Ramos (cell line): ENCODE data around the gene GCM1.

Experiments
- in situ Hi-C: fragments of 300-500 bp; cut with MboI; formaldehyde crosslinking; loops from one replicate; pipeline ENCODE4 v1.14.3; 2022; ENCODE audit warnings: low sequenced_read_pairs; ENCODE audit not compliant: unreplicated experiment

Gene GCM1

GRCh38 chr6:53154071-53154470, 5.4 kb upstream of the GCM1 start:
- in situ Hi-C loops: no loop called here

DNA sequence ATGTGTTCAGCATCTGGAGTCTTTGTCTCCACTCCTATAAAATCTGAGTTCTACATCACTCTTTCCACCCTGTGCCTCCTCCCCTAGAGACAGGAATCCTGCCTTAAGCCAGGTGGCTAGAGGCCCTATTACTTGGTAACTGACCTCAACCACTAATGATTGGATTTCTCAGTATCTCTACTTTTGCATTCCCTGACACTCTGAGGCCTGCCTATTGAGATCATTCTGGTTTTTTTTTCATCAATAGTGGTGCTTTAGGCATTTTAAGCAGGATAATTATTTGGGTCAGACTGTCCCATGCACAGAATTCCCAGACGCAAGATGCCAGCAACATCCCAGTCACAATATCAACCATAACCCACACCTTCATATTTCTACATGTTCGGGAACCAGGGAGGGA, 3.9 kb upstream of the GCM1 start:
- in situ Hi-C loops: no loop called here

DNA sequence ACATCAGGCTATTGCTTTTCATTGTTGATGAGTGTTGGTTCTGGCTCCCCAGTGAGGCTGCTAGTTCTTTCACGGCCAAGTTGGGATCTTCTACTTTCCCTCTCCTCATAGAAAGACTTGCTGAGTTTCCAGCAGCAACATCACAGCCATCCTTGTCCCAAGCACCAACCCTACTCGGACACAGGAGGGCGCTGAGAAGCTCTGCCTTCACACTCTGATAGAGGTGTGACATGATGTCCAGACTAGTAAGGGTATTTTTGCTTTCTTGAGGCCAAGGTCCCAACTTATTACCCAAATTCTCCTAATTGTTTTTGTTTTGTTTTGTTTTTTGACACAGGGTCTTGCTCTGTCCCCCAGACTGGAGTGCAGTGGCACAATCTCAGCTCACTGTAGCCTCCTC, 3.0 kb upstream of the GCM1 start:
- in situ Hi-C loops: no loop called here

GRCh38 chr6:53144802-53145201, 3.8 kb downstream of the GCM1 start:
- in situ Hi-C loops: no loop called here

DNA sequence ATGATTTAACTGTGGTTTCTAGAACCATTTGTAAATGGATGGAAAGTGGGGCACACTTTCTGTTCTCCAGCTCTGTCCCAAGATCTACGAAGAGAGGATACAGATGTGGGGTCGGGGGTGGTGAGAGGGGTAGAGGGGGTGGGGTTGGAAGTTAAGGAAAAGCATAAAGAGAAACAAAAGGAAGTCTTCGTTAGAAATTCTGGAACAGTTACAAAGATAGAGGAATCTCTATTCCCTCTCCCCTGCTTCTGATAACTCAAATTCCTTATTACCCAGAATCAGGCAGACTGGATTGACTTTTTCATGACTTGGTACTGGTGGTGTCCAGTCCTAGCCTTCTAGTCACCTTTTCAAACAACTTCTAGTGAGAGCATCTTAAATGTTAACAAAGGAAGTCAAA, 4.9 kb downstream of the GCM1 start:
- in situ Hi-C loops: no loop called here

DNA sequence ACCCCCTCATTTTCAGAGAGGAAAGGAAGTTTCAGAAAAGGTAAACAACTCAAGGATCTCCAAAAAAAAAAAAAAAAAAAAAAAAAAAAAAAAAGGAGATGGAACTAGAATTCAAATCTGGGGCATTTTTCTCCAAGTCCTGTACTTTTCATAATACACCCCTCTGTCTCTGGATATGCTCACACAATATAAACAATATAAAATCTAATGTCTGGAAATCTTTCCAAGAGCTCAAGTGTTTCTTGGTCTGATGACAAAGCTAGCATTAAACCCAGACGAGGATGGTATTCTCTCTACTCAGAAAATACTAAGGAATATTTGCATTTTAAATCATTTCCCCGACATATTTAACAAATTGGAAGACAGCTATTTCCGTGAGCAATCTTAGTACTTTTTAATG, 5.8 kb downstream of the GCM1 start:
- in situ Hi-C loops: no loop called here

- in situ Hi-C loops: no loop called here
These were observed 8.7 kb downstream of the GCM1 start for GRCh38 chr6:53139841-53140413.

DNA sequence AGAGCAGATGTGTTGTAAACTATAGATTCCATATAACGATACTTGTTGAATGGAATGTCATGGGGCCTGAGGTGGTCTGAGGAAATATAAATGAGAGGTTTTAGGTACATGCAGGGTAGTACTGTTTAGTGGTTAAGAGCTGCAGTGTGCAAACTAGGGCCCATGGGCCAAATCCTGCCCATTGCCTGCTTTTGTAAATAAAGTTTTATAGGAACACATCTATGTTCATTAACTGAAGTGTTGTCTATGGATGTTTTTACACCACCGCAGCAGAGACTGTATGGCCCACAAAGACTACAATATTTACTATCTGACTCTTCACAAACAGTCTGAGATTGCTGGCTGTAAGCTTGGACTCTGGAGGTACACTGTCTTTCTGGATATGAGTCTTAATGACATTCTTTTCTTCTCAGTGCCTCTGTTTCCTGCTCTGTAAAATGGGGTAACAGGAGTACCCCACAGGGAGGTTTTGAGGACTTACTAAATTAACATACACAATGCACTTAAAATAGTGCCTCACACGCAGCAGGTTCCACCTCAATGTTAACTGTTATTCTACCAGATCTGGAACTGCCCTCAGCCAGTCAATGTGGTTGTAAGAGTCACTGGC, 12.5 kb downstream of the GCM1 start:
- in situ Hi-C loops: no loop called here

GRCh38 chr6:53134601-53135235, 13.9 kb downstream of the GCM1 start:
- in situ Hi-C loops: no loop called here

DNA sequence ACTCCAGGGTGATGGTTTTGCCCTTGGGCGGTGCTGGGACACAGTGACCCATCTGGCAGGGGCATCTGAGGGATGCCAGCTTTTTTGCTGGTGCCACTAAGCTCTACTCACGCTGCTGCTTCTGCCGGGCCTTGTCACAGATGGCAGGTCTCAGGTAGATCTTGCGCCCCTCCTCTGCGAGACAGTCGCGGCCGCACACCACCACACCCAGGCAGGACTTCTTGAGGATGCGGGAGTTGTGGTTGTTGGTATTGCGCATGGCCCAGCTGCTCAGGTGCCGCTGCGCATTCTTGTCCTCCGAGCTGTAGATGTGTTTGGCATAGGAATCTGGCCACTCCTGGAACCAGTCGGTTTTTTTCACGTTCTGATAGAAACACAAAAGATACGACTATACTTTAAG, 14.7 kb downstream of the GCM1 start:
- in situ Hi-C loops: no loop called here

DNA sequence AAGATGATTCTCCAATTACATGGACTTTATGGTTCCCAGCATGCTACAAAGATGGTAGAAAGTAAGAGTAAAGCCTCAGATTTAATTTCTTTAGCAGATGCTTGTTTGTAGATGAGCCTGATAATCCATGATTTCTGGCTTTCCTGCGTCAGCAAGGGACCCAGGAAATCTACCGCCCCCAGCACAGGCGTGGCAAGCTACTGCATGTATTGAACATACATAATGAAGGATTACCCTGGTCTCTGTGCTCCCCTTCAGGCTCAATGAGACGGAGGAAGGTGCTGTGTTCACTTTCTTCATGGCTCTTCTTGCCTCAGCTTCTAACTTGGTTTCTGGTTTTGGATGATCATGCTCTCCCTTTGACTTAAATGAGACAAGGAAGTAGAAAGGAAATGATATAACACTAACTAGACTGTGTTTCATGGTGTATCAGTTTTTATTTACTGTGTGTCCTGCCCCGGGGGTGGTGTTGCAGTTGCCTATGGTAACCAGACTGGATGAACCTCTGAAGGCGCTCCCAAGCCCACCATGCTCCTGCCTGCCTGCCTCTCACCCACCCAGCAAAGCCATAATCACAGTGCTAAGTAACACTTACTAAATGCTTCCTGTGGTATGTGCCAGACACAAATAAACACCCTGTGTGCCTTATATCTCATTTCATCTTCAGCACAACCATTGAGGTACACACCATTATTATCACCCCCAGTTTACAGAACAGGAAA, 17.9 kb downstream of the GCM1 start:
- in situ Hi-C loops: no loop called here

- in situ Hi-C loops: no loop called here
These were observed 19.8 kb downstream of the GCM1 start for GRCh38 chr6:53128842-53129241.

- in situ Hi-C loops: no loop called here
These were observed 23.4 kb downstream of the GCM1 start for GRCh38 chr6:53125276-53125675.

DNA sequence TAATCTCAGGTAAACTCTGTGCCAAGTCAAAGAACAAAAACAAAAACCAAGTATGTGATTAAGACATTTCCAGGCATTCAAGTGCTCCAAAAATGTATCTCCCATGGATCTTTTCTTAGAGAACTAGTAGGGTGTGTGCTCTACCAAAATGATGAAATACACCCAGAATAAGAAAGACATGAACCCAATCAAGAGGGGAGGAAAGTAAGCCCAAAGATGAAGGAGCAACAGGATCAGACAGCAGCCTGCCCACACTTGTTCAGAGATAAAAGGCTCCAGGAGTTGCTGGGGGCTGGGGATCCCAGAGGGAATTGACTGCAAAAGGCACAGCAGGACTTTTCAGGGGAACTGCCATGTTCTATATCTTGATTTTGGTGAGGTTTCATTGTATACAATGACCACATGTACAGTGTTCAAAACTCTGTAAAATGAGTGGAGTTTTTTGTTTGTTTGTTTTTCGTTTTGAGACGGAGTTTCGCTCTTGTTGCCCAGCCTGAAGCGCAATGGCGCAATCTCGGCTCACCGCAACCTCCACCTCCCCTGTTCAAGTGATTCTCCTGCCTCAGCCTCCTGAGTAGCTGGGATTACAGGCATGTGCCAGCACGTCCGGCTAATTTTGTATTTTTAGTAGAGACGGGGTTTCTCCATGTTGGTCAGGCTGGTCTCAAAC, 24.4 kb downstream of the GCM1 start:
- in situ Hi-C loops: no loop called here

DNA sequence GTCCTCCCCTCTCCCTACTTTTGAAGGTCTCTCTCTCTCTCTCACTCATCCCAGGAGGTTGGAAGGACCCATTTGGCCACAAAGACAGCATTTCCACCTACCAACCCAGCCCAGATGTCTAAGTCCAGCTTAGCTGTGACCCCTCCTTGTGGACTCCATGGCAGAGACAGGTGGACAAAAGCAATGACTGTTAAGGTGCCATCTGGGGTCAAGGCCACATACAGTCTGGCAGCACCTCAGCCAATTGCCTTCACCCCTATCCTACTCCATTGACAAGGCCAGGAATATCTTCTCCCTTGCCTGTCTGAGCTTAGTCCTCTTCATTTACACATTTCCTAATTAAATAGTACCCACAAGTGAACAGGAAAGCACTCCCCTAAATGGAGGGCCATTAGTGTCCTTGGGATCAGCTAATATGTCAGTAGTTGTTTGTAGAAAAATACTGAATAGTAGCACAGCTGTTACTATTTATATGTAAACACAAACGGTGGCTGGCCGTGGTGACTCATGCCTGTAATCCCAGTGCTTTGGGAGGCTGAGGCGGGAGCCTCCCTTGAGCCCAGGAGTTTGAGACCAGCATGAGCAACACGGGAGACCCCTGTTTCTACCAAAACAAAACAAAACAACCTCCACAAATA, 28.8 kb downstream of the GCM1 start:
- in situ Hi-C loops: no loop called here

DNA sequence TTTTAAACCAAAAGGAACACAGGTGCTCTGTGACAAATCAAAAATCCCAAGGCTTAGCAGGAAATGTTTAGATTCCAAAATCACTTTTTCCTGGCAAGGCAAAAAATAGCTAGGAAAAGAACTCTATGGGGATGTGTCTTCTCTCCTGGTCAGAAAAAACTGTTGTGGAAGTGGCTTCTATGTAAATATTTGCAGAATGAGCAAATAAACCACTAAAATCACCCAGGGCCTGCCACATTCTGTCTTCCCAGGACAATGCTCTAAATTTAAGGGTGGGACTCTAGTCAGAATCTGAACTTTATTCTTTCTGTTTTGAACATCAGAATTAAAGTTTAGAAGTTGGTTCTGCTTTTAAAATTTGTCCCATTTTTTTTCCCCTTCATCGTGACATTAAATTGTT, 29.3 kb downstream of the GCM1 start:
- in situ Hi-C loops: no loop called here

DNA sequence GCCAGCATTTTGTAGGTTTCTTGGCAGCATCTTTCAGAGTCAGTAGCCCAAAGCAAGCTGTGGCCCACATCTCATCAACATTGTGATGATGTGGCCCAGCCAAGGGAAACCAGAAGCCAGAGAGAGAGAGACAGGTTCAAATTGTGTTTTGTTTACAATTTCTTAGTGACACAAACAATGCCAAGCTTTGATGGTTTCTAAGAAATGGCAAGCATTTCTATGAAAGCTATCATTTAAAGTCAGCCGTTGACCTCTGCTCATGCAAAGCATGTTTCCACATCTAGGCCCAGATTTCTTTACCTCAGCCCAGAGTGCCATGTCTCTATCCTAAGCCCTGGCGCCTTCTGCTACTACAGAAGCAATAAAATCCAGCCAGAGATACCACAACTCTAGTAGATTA, 32.9 kb downstream of the GCM1 start:
- in situ Hi-C loops: no loop called here

GRCh38 chr6:53115113-53115512, 33.5 kb downstream of the GCM1 start:
- in situ Hi-C loops: no loop called here

DNA sequence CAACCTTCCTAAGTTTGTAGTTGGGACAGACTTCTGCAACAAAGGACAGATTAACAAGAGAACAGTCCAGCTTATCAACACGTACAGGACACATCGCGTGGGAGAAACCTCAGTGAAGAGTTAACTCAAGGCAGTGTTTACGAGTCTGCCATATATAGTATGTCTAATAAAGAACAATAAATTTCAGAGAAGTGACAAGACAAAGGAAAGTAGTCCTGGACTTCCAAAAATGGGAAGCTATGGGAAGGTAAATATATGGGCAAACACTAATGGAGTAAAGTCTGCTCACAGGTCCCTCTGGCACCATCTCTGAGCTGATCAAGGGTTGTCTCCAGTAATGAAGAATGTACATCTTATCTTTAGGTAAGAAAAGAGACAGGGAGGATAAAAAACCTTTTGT, 34.9 kb downstream of the GCM1 start:
- in situ Hi-C loops: no loop called here

GRCh38 chr6:53112871-53113270, 35.8 kb downstream of the GCM1 start:
- in situ Hi-C loops: no loop called here
